Measurements from ENCODE around the gene RPL19.

Gene RPL19

DNA sequence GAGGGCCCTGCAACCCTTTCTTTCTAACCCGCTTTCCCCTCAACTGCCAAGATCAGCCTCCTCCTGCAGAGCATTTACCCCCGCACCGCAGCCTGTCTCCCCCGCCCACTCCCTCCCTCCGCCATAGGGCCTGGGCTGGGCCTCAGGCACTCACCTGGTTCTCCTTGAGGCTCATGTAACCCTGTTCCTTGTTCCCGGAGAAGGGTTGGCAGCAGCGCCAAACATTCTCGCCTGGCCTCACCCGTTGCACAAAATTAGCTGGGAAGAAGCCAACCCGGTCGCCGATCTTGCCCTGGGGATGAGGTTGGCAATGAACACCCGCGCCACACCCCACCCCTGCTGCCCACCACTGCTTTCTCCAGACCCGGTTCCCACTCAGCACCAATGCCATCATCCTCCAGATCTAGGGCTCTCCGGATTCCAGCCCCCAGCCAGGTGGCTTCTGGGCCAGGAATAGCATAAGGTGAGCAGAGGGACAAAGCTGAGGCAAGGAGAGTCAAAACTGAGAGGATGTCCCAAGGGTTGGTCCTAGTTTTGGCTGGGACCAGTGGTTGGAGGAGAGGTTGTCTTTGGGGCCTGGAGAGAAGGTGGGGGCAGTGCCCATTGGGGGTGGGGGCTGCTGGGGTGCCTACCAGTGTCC lies 12.9 kb downstream of the RPL19 start:
- TF ChIP-seq, protein P1, sequence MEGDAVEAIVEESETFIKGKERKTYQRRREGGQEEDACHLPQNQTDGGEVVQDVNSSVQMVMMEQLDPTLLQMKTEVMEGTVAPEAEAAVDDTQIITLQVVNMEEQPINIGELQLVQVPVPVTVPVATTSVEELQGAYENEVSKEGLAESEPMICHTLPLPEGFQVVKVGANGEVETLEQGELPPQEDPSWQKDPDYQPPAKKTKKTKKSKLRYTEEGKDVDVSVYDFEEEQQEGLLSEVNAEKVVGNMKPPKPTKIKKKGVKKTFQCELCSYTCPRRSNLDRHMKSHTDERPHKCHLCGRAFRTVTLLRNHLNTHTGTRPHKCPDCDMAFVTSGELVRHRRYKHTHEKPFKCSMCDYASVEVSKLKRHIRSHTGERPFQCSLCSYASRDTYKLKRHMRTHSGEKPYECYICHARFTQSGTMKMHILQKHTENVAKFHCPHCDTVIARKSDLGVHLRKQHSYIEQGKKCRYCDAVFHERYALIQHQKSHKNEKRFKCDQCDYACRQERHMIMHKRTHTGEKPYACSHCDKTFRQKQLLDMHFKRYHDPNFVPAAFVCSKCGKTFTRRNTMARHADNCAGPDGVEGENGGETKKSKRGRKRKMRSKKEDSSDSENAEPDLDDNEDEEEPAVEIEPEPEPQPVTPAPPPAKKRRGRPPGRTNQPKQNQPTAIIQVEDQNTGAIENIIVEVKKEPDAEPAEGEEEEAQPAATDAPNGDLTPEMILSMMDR (conservative IDR thresholded peaks at IDR 0.05; ENCODE audit: low read depth, low read length), result no peak
- no peak for DNase-seq (ENCODE audit: low read depth)
- no peak overlapping the region for H3K4me3 ChIP-seq (ENCODE audit: low read length)

DNA sequence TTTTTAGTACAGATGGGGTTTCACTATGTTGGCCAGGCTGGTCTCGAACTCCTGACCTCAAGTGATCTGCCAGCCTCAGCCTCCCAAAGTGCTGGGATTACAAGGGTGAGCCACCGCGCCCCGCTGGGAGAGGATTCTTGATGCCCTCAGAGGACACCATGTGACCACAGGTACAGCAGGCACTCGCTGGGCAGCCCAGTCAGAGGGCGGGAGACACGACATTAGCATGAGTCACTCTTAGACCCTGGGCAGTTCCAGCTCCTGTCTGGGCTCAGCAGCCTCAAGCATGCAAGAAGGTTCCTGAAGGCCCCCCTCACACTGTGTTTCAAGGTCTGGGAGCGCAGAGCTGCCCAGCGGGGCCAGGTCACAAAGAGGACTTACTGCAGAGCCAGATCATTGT lies 13.8 kb downstream of the RPL19 start:
- peak; percentile 54 for DNase-seq (ENCODE audit: low read depth)
- no peak overlapping the region for H3K4me3 ChIP-seq (ENCODE audit: low read length)
- TF ChIP-seq, protein P1 (conservative IDR thresholded peaks at IDR 0.05; ENCODE audit: low read depth, low read length), result no peak

DNA sequence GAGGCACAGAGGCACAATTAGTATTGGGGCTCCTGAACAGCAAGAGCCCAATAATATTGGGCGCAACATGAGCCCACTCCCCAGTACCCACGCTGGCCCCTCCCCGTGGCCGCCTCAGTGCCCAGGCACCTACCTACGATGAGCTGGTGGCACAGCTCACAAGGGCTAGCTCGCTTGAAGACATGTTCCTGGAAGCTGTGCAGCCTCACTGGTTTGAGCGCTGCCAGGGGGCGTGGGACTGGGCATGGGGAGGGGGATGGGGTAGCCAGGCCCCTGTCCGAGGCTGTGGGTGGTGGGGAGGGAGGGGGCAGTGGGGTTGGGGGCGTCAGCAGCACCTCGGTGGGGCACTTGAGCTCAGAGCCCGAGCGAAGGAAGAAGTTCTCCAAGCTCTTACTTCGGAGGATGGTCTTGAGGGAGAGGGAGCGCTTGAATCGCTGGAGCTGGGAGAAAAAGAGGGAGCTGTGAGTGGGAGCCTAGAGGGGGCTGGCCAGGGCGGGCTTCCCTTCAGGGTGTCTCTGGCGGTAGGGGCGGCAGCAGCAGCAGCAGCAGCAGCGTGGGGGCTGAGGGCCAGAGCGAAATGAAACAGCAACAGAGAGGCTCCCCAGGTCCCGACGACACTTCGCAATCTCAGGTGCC lies 17.8 kb downstream of the RPL19 start:
- DNase-seq (ENCODE audit: low read depth), result no peak
- no peak overlapping the region for H3K4me3 ChIP-seq (ENCODE audit: low read length)
- TF ChIP-seq, protein P1 (conservative IDR thresholded peaks at IDR 0.05; ENCODE audit: low read depth, low read length), result no peak

DNA sequence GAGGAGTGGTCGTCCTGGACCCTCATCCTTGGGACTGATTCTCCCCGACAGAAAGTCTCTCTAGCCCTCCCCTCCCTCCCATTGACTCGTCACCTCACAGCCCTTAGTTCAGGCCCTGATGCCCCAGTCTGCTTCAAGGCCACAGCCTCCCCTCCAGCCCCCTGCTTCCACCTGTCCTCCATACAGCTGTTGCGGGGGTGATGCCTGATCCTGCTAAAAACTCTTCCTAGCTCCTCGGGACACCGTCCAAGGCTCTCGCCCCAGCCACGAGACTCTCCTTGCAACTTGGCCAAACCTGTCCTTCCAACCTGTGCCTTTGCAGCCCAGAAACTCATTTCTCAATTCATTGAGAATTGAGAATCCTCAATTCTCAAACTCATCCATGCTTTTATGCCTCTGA lies 18.8 kb downstream of the RPL19 start:
- no peak for DNase-seq (ENCODE audit: low read depth)
- TF ChIP-seq, protein P1 (conservative IDR thresholded peaks at IDR 0.05; ENCODE audit: low read depth, low read length), result no peak
- H3K4me3 ChIP-seq (ENCODE audit: low read length), result no peak overlapping the region

DNA sequence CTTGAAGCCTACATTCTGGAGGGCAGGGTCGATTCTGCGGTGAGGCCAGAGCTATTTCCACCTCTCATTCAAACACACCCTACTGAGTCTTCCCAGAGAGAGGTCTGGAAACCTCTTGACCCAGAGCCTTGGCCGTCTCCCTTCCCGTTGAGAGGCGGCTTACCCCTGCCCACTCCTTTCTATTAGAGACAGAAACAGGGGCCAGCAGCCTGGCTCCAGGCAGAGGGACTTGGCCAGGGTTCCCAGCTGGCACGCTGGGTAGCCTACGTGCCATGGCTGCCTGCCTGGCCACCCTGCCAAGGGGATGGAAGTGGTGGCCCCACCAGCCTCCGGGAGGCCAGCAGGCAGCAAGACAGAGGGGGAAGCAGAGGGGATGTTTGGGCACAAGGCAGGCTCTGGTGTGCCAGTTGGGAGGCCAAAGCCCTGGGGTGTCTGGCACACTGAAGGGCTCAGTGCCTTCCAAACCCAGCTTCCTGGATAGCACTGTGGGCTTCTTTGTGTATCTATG lies 19.6 kb downstream of the RPL19 start:
- no peak for DNase-seq (ENCODE audit: low read depth)
- no peak overlapping the region for H3K4me3 ChIP-seq (ENCODE audit: low read length)
- TF ChIP-seq, protein P1 (conservative IDR thresholded peaks at IDR 0.05; ENCODE audit: low read depth, low read length), result no peak

DNA sequence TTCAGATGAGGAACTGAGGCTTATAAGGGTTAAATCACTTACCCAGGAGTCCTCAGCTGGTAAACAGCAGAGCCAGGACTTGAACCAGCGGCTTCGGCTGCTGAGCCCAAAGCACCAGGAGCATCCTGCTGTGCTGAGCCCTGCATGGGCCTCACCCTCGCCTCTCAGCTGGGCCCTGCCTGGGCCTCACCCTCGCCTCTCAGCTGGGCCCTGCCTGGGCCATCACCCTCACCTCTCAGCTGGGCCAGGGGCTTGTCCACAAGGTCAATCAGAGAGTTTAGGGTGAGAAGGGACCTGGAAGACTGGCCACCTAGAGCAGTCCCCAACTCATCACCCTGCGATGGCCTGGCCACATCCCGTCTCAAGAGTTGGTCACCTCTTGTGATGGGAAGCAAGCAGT lies 21.5 kb downstream of the RPL19 start:
- TF ChIP-seq, protein P1 (conservative IDR thresholded peaks at IDR 0.05; ENCODE audit: low read depth, low read length), result no peak
- no peak for DNase-seq (ENCODE audit: low read depth)

DNA sequence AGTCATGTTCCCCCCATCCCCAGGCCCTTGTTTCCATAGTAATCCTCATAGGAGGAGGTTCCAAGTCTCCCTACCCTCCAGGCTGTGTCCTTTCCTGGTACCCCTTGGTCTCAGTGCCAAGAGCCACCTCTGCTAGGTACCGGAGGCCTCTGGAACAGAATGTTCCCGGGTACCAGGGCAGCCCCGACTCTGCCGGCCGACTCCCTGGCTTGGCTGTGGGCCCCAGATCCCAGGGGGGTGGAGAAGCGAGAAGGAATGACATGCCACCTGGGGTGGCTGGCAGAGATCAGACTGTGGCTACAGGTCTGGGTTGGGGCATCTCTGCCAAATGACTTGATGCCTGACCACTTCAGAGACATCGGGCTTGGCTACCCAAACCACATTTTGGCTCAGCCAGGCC lies 22.1 kb downstream of the RPL19 start:
- TF ChIP-seq, protein P1 (conservative IDR thresholded peaks at IDR 0.05; ENCODE audit: low read depth, low read length), result no peak
- H3K4me3 ChIP-seq (ENCODE audit: low read length), result no peak overlapping the region
- no peak for DNase-seq (ENCODE audit: low read depth)

More for the DNA sequence above, 21.5 kb downstream of the RPL19 start:
- no peak overlapping the region for H3K4me3 ChIP-seq (ENCODE audit: low read length)
